NB4 (cell line): ENCODE measurements around the gene OSBPL10.

ENCODE experiments used
- DNase-seq: peaks from one replicate; pipeline ENCODE4 v3.0.0; 2010; ENCODE audit warnings: low read depth
- H3K4me3 ChIP-seq: one replicate; pipeline ENCODE4 v1.5.1; 2011; ENCODE audit warnings: mild to moderate bottlenecking, low read depth, low read length, moderate library complexity
- MYC ChIP-seq: IDR thresholded peaks from 2 replicates; pipeline ENCODE4 v1.6.1; 2011; ENCODE audit warnings: low read depth, low read length
- POLR2A ChIP-seq: IDR thresholded peaks from 2 replicates; pipeline ENCODE4 v1.6.1; 2011; ENCODE audit warnings: mild to moderate bottlenecking; ENCODE audit not compliant: insufficient read length; ENCODE audit errors: extremely low read depth
- TF ChIP-seq, protein P1 (sequence below): IDR thresholded peaks from one replicate; pipeline ENCODE4 v1.5.1; 2012; ENCODE audit warnings: low read depth, low read length
- TF ChIP-seq, protein P2 (sequence below): IDR thresholded peaks from 2 replicates; pipeline ENCODE4 v1.6.1; 2011; ENCODE audit warnings: low read depth, low read length

Gene OSBPL10

DNA sequence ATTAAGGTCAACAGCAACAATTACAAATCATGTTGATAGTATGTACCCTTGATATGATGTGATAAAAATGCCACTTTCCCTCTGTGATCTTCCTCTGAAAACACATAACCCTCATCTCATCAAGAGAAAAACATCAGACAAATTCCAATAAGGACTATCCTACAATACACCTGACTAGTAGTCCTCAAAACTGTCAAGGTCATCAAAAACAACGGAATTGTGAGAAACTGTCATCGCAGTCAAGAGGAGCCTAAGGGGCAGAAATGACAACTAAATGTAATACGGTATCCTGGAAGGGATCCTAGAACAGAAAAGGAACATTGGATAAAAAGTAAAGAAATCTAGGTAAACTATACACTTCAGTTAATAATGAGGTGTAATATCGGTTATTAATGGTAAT is 59.2 kb downstream of the OSBPL10 start:
- DNase-seq = no peak
- TF ChIP-seq MYC = no peak
- TF ChIP-seq, protein P1, sequence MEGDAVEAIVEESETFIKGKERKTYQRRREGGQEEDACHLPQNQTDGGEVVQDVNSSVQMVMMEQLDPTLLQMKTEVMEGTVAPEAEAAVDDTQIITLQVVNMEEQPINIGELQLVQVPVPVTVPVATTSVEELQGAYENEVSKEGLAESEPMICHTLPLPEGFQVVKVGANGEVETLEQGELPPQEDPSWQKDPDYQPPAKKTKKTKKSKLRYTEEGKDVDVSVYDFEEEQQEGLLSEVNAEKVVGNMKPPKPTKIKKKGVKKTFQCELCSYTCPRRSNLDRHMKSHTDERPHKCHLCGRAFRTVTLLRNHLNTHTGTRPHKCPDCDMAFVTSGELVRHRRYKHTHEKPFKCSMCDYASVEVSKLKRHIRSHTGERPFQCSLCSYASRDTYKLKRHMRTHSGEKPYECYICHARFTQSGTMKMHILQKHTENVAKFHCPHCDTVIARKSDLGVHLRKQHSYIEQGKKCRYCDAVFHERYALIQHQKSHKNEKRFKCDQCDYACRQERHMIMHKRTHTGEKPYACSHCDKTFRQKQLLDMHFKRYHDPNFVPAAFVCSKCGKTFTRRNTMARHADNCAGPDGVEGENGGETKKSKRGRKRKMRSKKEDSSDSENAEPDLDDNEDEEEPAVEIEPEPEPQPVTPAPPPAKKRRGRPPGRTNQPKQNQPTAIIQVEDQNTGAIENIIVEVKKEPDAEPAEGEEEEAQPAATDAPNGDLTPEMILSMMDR = no peak
- TF ChIP-seq POLR2A = no peak
- TF ChIP-seq, protein P2, sequence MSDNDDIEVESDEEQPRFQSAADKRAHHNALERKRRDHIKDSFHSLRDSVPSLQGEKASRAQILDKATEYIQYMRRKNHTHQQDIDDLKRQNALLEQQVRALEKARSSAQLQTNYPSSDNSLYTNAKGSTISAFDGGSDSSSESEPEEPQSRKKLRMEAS = no peak
- no peak overlapping the region for H3K4me3 ChIP-seq

DNA sequence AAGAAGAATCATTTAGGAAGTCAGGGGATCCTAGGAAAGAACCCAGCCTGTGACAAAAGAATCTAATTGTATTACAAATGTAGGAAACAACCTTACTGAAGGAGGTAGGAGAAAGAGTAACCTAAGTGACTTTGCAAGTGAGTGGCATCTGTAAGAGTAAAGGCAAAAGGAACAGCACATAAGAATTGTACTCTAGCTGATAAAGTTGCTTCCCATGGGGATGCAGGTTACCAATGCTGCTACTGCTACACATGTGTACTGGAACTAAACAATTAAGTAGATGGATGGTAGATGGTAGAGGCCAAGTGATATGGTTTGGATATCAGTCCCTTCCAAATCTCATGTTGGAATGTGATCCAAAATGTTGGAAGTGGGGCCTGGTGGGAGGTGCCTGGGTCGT is 60.8 kb downstream of the OSBPL10 start:
- TF ChIP-seq, protein P1 = no peak
- no peak for TF ChIP-seq POLR2A
- no peak for TF ChIP-seq MYC
- TF ChIP-seq, protein P2 = no peak
- no peak for DNase-seq
- H3K4me3 ChIP-seq = no peak overlapping the region

DNA sequence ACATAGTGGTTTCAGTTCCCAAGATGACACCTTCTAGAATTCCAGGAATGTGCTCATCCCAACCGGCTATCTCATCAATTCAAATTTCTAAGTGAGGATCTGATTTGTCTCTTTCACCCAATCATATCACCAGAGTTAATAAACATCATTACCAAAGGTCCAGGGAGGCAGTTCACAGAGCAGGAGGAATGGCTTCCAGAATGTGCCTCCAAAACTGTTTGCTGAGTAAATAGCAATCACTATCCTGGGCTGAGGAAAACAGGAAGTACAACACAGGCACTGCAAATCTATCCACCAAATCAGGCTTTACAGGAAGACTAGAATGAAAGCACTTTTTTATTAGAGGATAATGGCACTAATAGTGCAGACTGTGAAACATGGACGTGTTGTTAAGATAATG is 61.5 kb downstream of the OSBPL10 start:
- H3K4me3 ChIP-seq = no peak overlapping the region
- TF ChIP-seq, protein P2 = no peak
- no peak for TF ChIP-seq POLR2A
- TF ChIP-seq, protein P1 = no peak
- TF ChIP-seq MYC = no peak
- DNase-seq = no peak

DNA sequence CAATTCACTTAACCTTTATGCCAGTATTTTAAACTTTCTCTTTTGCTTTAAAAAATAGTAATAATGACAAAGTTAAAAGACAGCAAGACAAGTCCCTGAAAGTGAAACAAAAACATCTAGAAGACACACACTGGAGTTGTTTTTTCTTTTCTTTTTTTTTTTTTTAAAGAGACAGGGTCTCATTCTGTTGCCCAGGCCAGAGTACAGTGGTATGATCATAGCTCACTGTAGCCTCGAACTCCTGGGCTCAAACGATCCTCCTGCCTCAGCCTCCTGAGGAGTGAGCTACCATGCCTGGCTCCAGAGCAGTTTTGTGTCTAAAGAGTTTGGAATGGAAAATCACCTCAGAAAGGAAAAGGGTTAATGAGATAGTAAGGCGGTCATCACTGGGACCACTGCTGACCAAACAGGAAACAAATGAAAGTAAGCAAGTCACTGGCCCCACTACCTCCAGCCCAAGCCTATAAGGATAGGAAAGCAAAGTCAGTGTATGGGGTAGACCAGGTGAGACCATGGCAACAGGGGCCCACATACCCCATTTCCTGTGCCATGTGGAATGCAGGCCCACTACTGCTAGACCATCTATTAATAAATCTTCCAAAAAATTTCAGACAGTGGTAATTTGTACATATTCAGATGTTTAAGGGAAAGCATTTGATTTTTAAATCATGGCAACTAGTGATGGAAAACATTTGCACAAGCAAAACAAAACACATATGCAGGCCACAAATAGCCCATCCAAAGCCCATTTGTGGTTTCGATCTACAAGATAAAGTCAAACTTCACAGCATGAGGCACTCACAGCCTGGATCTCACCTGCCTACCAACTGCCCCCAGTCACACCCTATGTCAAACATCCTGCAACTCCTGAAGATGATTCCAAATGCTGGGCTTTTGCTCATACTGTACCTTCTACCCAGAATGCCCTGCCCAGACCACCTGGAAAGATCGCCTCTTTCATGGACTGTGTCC is 62.6 kb downstream of the OSBPL10 start:
- TF ChIP-seq POLR2A = no peak
- TF ChIP-seq, protein P1 = no peak
- TF ChIP-seq, protein P2 = no peak
- no peak for TF ChIP-seq MYC
- no peak for DNase-seq
- H3K4me3 ChIP-seq = no peak overlapping the region

DNA sequence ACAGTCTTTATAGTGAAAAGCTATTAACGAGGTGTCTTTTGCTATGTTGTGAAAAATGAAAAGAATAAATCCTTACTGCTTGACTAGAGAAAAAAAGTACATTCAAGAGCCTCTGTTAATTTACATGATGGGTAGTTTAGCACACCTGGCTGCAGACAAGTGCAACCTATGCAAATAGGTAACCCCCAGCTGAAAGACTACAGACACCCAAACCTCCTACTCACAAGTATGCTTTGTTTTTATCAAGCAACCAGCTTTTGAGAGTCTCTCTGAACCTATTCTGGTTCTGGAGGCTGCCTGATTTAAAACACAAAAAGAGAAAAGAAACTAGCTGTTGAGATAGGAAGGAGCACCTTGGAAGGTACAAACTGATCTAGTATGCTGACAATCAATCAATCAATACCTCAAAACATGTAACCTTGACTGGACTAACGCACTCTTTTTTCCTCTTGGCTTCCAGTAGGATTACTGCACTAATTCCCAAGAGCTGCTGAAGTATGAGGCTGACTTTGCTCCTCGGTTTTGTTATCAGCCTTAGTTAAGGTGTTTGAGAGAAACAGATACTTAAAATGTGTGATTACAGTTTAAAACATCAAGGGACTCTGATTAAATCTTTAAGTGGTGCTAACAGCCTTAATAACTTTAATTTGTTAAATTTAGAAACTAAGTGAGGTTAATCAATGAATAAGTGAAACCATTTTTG is 63.6 kb downstream of the OSBPL10 start:
- no peak for TF ChIP-seq MYC
- TF ChIP-seq, protein P2 = no peak
- TF ChIP-seq, protein P1 = no peak
- TF ChIP-seq POLR2A = no peak
- no peak overlapping the region for H3K4me3 ChIP-seq
- DNase-seq = no peak
